WI38 (cell line): ENCODE measurements around the gene AKT1S1.

Source experiments
- H3K4me3 ChIP-seq: 2 replicates; pipeline ENCODE4 v1.5.1; 2011; ENCODE audit warnings: low read depth, mild to moderate bottlenecking, control low read depth, low read length
- CTCF ChIP-seq: IDR thresholded peaks from 2 replicates; pipeline ENCODE4 v1.5.1; 2012; ENCODE audit warnings: low read depth, mild to moderate bottlenecking, control low read depth, low read length

The AKT1S1 gene

DNA sequence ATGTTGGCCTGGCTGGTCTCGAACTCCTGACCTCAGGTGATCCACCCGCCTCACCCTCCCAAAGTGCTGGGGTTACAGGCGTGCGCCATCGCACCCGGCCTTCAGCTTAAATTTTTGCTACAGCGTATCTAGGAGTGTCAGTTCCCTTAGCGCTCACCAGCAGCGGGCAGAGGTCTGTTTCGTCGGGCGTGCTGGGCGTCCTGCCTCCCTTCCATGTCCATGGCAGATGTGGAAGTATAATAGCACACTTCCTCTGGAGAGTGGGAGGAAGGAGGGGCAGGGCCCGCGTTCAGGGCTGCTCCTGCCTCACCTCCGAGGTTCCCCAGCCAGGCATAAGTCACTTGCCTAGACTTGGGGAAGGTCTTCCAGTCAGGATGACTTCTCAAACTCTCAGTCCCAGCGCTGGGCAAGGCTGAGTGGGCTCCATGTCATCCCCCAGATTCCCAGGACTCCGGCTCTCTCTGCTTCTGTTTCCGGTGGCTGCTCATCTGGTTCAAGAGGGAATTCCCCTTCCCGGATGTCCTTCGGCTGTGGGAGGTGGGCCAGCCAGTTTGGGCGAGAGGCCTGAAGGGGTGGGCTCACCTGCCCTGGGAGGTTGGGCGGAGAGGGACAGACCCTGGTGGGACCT lies 10.0 kb upstream of the AKT1S1 start:
- no peak for TF ChIP-seq CTCF
- H3K4me3 ChIP-seq = no peak overlapping the region

DNA sequence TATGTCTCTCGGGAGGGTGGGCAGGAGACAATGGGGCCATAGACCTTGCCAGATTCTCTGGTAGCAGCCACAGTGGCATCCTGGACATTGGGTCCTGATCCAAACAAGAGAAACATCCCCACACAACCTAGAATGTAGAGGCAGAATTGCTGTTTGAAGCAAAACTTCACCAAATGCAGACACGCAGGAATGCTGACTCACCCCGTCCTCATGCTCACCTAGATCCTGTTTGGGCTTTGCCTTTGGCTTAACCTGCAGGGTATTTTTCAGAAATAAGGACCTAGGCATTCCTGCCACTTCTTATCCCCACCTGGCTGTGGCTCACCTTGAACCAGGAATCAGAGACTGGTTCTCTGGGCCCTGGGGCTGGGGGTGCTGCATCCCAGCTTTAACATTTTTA lies 7.6 kb upstream of the AKT1S1 start:
- H3K4me3 ChIP-seq = no peak overlapping the region
- no peak for TF ChIP-seq CTCF

GRCh38 chr19:49884109-49884508 lies 7.0 kb upstream of the AKT1S1 start:
- no peak overlapping the region for H3K4me3 ChIP-seq
- TF ChIP-seq CTCF = no peak

- no peak overlapping the region for H3K4me3 ChIP-seq
- no peak for TF ChIP-seq CTCF
Measured at GRCh38 chr19:49883094-49883493, 5.9 kb upstream of the AKT1S1 start.

DNA sequence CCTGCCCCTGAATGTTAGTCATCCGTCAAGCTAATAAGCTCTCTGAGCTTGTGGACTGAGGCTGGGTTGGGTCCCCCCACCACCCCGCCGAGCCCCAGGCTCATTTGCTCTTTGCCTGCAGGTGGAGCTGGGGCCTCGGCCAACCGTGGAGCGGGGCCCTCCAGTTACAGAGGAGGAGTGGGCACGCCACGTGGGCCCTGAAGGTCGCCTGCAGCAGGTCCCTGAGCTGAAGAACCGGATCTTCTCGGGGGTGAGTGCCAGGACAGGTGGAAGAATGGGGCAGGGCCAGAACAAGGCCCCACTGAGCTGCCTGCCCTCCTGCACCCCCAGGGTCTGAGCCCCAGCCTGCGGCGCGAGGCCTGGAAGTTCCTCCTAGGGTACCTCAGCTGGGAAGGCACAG lies 5.5 kb upstream of the AKT1S1 start:
- TF ChIP-seq CTCF = no peak
- H3K4me3 ChIP-seq = no peak overlapping the region

DNA sequence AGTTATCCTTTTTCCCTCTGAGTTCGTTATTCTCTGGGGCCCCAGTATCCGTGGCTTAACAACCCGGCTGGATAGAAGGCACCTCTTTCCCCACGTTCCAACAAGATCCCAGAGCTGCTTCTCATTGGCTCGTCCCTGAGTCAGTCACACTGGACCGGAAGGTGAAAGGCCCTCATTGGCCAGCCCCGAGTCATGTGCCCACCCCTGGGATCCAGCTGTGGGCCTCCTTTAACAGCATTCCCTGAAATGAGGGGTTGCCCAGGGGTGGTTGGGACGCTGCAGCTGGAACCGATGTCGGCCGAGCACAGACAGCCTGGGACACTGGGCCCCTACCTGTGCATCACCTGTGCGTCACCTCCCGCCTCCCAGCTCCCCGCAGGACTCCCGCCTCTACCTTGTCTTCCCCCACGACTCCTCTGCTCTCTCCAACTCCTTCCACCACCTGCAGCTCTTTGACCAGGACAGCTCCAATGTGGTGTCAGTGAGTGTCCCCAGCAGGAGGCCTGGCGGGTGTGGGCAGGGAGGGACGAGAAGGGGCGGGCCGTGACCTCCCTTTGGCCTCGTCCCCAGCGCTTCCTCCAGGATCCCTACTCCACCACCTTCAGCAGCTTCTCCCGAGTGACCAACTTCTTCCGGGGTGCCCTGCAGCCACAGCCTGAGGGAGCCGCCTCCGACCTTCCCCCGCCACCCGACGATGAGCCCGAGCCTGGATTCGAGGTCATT lies 4.7 kb upstream of the AKT1S1 start:
- no peak overlapping the region for H3K4me3 ChIP-seq
- no peak for TF ChIP-seq CTCF

DNA sequence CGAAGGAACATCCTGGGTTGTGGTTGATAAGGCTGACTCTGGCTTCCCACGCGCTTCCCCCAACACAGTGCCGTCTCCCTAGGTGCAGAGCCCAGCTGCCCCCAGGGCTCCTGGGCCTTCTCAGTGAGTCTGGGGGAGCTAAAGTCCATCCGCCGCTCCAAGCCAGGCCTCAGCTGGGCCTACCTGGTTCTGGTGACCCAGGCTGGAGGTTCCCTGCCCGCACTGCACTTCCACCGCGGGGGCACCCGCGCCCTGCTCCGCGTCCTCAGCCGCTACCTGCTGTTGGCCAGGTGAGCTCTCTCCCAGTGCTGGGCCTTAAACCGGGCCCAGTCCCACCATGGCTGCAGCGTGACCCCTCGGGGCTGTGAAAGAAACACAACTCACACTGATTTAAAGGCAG lies 4.0 kb upstream of the AKT1S1 start:
- H3K4me3 ChIP-seq = no peak overlapping the region
- no peak for TF ChIP-seq CTCF
